Measurements from ENCODE around the gene NUDT13.

NUDT13 gene

GRCh38 chr10:73110345-73110849, at the start of gene NUDT13:
NUDT13 (plus strand) TSS chr10:73110455; CDS start chr10:73114366, 3,911 bp downstream.
- DNase-seq: peak; percentile 89

GRCh38 chr10:73060738-73061635, 49.3 kb upstream of the NUDT13 start:
- no peak for DNase-seq

- no peak for DNase-seq
These were observed 48.5 kb upstream of the NUDT13 start for GRCh38 chr10:73061743-73062142.

GRCh38 chr10:73065441-73065840, 44.8 kb upstream of the NUDT13 start:
- no peak for DNase-seq

GRCh38 chr10:73073627-73074026, 36.6 kb upstream of the NUDT13 start:
- no peak for DNase-seq

- DNase-seq: no peak
These were observed 34.4 kb upstream of the NUDT13 start for GRCh38 chr10:73075829-73076228.

- peak; percentile 81 for DNase-seq
These were observed 33.7 kb upstream of the NUDT13 start for GRCh38 chr10:73076360-73077183.

GRCh38 chr10:73079779-73080541, 30.3 kb upstream of the NUDT13 start:
- DNase-seq: no peak

GRCh38 chr10:73083221-73083620, 27.0 kb upstream of the NUDT13 start:
- DNase-seq: no peak

- no peak for DNase-seq
These were observed 26.0 kb upstream of the NUDT13 start for GRCh38 chr10:73084209-73084608.

- no peak for DNase-seq
These were observed 23.4 kb upstream of the NUDT13 start for GRCh38 chr10:73086816-73087215.

- no peak for DNase-seq
These were observed 22.0 kb upstream of the NUDT13 start for GRCh38 chr10:73088304-73088703.

GRCh38 chr10:73092830-73093229, 17.4 kb upstream of the NUDT13 start:
- DNase-seq: no peak

- DNase-seq: no peak
These were observed 16.1 kb upstream of the NUDT13 start for GRCh38 chr10:73093922-73094850.

- no peak for DNase-seq
These were observed 15.2 kb upstream of the NUDT13 start for GRCh38 chr10:73094986-73095480.

GRCh38 chr10:73095481-73096021, 14.7 kb upstream of the NUDT13 start:
- DNase-seq: peak; percentile 91

GRCh38 chr10:73096041-73096448, 14.2 kb upstream of the NUDT13 start:
- peak; percentile 82 for DNase-seq

GRCh38 chr10:73096449-73097304, 13.6 kb upstream of the NUDT13 start, which contains the start of gene P4HA1:
P4HA1 (minus strand) TSS chr10:73096866; CDS start chr10:73074883, 21,983 bp downstream.
- DNase-seq: peak; percentile 100

- no peak for DNase-seq
These were observed 13.0 kb upstream of the NUDT13 start for GRCh38 chr10:73097305-73097670.

- DNase-seq: no peak
These were observed 11.1 kb upstream of the NUDT13 start for GRCh38 chr10:73099141-73099540.

Measured in femur (tissue), 1 donor.